K562 (cell line): ENCODE data around the gene JDP2.

Source experiments
- EZH2 ChIP-seq: IDR thresholded peaks from 2 replicates; pipeline ENCODE4 v1.6.1; 2012; ENCODE audit warnings: low read depth, mild to moderate bottlenecking, inconsistent platforms, low read length, borderline replicate concordance
- NFYB ChIP-seq: IDR thresholded peaks from 2 replicates; pipeline ENCODE4 v1.6.1; 2011; ENCODE audit warnings: mild to moderate bottlenecking, moderate library complexity; ENCODE audit not compliant: insufficient read length; ENCODE audit errors: extremely low read depth
- TF ChIP-seq, protein P1 (sequence below): fragments of 450-650 bp; IDR thresholded peaks from 2 replicates; pipeline ENCODE4 v1.6.1; 2016; ENCODE audit warnings: mild to moderate bottlenecking, moderate library complexity
- TF ChIP-seq, protein P2 (sequence below): fragments of 450-650 bp; IDR thresholded peaks from one replicate; pipeline ENCODE4 v1.6.1; 2018; ENCODE audit warnings: mild to moderate bottlenecking, moderate library complexity; ENCODE audit not compliant: partially characterized antibody
- TF ChIP-seq, protein P3 (sequence below): sonication (generic); formaldehyde crosslinking; IDR thresholded peaks from 2 replicates; pipeline ENCODE4 v1.9.0; 2022; ENCODE audit warnings: mild to moderate bottlenecking, missing genetic modification reagents
- TF ChIP-seq, protein P4 (sequence below), 3 experiments: IDR thresholded peaks in 2 of 3; conservative IDR thresholded peaks in 1 of 3; 2 replicates each; pipeline ENCODE4 v1.5.1; 2011 to 2012; ENCODE audit warnings: low read length in 3 of 3, mild to moderate bottlenecking in 3 of 3, control low read depth in 2 of 3, improper control_type of control experiment in 1 of 3, inconsistent platforms in 1 of 3, low read depth in 1 of 3, mixed read lengths in 1 of 3, moderate library complexity in 1 of 3; ENCODE audit not compliant: insufficient read depth in 2 of 3

DNA sequence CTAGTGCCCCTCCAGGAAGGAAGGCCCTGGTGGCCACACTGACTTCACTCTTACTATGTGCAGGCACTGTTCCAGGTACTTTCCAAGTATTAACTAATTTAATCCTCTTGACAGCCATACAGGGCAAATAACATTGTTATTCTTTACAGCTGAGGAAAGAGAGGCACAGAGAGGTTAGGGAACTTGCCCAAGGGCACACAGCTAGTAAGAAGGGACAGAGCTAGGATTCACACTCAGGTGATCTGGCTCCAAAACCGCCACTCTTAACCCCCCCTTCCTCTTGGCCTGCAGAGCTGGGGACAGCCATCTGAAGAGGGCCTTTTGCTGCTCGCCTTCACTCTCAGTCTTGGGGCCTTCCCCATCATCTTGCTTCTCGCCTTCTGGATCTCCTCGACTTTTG is 4.0 kb downstream of the JDP2 start:
- TF ChIP-seq, protein P1, sequence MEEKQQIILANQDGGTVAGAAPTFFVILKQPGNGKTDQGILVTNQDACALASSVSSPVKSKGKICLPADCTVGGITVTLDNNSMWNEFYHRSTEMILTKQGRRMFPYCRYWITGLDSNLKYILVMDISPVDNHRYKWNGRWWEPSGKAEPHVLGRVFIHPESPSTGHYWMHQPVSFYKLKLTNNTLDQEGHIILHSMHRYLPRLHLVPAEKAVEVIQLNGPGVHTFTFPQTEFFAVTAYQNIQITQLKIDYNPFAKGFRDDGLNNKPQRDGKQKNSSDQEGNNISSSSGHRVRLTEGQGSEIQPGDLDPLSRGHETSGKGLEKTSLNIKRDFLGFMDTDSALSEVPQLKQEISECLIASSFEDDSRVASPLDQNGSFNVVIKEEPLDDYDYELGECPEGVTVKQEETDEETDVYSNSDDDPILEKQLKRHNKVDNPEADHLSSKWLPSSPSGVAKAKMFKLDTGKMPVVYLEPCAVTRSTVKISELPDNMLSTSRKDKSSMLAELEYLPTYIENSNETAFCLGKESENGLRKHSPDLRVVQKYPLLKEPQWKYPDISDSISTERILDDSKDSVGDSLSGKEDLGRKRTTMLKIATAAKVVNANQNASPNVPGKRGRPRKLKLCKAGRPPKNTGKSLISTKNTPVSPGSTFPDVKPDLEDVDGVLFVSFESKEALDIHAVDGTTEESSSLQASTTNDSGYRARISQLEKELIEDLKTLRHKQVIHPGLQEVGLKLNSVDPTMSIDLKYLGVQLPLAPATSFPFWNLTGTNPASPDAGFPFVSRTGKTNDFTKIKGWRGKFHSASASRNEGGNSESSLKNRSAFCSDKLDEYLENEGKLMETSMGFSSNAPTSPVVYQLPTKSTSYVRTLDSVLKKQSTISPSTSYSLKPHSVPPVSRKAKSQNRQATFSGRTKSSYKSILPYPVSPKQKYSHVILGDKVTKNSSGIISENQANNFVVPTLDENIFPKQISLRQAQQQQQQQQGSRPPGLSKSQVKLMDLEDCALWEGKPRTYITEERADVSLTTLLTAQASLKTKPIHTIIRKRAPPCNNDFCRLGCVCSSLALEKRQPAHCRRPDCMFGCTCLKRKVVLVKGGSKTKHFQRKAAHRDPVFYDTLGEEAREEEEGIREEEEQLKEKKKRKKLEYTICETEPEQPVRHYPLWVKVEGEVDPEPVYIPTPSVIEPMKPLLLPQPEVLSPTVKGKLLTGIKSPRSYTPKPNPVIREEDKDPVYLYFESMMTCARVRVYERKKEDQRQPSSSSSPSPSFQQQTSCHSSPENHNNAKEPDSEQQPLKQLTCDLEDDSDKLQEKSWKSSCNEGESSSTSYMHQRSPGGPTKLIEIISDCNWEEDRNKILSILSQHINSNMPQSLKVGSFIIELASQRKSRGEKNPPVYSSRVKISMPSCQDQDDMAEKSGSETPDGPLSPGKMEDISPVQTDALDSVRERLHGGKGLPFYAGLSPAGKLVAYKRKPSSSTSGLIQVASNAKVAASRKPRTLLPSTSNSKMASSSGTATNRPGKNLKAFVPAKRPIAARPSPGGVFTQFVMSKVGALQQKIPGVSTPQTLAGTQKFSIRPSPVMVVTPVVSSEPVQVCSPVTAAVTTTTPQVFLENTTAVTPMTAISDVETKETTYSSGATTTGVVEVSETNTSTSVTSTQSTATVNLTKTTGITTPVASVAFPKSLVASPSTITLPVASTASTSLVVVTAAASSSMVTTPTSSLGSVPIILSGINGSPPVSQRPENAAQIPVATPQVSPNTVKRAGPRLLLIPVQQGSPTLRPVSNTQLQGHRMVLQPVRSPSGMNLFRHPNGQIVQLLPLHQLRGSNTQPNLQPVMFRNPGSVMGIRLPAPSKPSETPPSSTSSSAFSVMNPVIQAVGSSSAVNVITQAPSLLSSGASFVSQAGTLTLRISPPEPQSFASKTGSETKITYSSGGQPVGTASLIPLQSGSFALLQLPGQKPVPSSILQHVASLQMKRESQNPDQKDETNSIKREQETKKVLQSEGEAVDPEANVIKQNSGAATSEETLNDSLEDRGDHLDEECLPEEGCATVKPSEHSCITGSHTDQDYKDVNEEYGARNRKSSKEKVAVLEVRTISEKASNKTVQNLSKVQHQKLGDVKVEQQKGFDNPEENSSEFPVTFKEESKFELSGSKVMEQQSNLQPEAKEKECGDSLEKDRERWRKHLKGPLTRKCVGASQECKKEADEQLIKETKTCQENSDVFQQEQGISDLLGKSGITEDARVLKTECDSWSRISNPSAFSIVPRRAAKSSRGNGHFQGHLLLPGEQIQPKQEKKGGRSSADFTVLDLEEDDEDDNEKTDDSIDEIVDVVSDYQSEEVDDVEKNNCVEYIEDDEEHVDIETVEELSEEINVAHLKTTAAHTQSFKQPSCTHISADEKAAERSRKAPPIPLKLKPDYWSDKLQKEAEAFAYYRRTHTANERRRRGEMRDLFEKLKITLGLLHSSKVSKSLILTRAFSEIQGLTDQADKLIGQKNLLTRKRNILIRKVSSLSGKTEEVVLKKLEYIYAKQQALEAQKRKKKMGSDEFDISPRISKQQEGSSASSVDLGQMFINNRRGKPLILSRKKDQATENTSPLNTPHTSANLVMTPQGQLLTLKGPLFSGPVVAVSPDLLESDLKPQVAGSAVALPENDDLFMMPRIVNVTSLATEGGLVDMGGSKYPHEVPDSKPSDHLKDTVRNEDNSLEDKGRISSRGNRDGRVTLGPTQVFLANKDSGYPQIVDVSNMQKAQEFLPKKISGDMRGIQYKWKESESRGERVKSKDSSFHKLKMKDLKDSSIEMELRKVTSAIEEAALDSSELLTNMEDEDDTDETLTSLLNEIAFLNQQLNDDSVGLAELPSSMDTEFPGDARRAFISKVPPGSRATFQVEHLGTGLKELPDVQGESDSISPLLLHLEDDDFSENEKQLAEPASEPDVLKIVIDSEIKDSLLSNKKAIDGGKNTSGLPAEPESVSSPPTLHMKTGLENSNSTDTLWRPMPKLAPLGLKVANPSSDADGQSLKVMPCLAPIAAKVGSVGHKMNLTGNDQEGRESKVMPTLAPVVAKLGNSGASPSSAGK: no peak
- TF ChIP-seq, protein P2, sequence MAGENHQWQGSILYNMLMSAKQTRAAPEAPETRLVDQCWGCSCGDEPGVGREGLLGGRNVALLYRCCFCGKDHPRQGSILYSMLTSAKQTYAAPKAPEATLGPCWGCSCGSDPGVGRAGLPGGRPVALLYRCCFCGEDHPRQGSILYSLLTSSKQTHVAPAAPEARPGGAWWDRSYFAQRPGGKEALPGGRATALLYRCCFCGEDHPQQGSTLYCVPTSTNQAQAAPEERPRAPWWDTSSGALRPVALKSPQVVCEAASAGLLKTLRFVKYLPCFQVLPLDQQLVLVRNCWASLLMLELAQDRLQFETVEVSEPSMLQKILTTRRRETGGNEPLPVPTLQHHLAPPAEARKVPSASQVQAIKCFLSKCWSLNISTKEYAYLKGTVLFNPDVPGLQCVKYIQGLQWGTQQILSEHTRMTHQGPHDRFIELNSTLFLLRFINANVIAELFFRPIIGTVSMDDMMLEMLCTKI: no peak
- TF ChIP-seq NFYB (no peak), EZH2 (no peak)
- TF ChIP-seq, protein P3, sequence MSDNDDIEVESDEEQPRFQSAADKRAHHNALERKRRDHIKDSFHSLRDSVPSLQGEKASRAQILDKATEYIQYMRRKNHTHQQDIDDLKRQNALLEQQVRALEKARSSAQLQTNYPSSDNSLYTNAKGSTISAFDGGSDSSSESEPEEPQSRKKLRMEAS (CRISPR knock-in tag): no peak
- TF ChIP-seq, protein P4, sequence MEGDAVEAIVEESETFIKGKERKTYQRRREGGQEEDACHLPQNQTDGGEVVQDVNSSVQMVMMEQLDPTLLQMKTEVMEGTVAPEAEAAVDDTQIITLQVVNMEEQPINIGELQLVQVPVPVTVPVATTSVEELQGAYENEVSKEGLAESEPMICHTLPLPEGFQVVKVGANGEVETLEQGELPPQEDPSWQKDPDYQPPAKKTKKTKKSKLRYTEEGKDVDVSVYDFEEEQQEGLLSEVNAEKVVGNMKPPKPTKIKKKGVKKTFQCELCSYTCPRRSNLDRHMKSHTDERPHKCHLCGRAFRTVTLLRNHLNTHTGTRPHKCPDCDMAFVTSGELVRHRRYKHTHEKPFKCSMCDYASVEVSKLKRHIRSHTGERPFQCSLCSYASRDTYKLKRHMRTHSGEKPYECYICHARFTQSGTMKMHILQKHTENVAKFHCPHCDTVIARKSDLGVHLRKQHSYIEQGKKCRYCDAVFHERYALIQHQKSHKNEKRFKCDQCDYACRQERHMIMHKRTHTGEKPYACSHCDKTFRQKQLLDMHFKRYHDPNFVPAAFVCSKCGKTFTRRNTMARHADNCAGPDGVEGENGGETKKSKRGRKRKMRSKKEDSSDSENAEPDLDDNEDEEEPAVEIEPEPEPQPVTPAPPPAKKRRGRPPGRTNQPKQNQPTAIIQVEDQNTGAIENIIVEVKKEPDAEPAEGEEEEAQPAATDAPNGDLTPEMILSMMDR (IDR thresholded peaks at IDR 0.05 in 2 of 3, conservative IDR thresholded peaks at IDR 0.05 in 1 of 3; ENCODE audit: insufficient read depth in 2 of 3, low read depth in 1 of 3, low read length in 3 of 3): no peak
